ENCODE measurements around the gene ARL8B. TPM values are rescaled to one million over a fixed set of nuclear protein-coding genes. Genes with fewer than 3 reads are reported as not detected.

ARL8B gene
- total RNA-seq, 1 experiment from 2014 or later = 28.3 TPM

DNA sequence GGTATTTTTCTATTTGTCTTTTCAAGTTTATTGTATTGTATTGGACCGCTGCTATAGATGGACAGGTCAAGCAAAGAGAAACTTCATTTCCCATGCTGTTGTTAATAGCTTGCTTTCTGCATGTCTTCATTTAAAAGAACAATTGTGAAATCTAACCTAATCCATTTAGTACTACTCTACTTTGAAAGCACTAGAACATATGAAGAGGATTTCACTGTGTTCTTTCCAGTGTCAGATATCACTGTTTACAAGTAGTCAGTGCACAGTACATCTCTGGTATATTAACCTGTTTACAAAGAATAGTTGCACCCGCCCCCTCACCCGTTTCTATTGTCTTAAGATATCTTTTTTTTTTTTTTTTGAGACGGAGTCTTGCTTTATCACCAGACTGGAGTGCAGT lies 43.6 kb downstream of the ARL8B start (continued):
- TF ChIP-seq, protein P1, sequence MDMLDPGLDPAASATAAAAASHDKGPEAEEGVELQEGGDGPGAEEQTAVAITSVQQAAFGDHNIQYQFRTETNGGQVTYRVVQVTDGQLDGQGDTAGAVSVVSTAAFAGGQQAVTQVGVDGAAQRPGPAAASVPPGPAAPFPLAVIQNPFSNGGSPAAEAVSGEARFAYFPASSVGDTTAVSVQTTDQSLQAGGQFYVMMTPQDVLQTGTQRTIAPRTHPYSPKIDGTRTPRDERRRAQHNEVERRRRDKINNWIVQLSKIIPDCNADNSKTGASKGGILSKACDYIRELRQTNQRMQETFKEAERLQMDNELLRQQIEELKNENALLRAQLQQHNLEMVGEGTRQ (CRISPR knock-in tag; IDR thresholded peaks at IDR 0.05) = no peak

DNA sequence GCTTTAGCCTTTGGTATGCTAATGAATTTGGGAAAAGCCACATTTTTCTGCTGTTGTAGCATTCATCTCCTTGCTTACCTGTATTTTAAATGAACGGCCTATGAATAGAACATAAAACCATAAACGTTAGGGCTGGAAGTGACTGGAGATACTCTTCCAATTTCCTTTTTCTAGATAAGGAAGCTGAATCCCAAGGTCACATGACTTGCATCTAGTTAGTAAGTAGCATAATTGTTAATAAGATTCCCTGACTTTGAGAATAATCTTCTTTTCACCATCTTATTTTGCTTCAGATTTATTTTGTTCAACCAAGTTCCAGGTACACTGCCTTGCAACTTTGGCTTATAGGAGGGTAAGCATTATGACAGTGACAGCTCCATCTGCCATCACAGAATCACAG lies 44.8 kb downstream of the ARL8B start:
- TF ChIP-seq, protein P2, sequence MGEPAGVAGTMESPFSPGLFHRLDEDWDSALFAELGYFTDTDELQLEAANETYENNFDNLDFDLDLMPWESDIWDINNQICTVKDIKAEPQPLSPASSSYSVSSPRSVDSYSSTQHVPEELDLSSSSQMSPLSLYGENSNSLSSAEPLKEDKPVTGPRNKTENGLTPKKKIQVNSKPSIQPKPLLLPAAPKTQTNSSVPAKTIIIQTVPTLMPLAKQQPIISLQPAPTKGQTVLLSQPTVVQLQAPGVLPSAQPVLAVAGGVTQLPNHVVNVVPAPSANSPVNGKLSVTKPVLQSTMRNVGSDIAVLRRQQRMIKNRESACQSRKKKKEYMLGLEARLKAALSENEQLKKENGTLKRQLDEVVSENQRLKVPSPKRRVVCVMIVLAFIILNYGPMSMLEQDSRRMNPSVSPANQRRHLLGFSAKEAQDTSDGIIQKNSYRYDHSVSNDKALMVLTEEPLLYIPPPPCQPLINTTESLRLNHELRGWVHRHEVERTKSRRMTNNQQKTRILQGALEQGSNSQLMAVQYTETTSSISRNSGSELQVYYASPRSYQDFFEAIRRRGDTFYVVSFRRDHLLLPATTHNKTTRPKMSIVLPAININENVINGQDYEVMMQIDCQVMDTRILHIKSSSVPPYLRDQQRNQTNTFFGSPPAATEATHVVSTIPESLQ (CRISPR knock-in tag; IDR thresholded peaks at IDR 0.05) = no peak
- TF ChIP-seq, protein P3, sequence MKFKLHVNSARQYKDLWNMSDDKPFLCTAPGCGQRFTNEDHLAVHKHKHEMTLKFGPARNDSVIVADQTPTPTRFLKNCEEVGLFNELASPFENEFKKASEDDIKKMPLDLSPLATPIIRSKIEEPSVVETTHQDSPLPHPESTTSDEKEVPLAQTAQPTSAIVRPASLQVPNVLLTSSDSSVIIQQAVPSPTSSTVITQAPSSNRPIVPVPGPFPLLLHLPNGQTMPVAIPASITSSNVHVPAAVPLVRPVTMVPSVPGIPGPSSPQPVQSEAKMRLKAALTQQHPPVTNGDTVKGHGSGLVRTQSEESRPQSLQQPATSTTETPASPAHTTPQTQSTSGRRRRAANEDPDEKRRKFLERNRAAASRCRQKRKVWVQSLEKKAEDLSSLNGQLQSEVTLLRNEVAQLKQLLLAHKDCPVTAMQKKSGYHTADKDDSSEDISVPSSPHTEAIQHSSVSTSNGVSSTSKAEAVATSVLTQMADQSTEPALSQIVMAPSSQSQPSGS (CRISPR knock-in tag; IDR thresholded peaks at IDR 0.05; ENCODE audit: borderline replicate concordance, low read depth) = no peak
- TF ChIP-seq ZNF416 (CRISPR knock-in tag; IDR thresholded peaks at IDR 0.05) (no peak), HMGA2 (CRISPR knock-in tag; IDR thresholded peaks at IDR 0.05) (no peak), SMAD4 (CRISPR knock-in tag; IDR thresholded peaks at IDR 0.05) (no peak), TEAD1 (CRISPR knock-in tag; IDR thresholded peaks at IDR 0.05) (no peak), EMX1 (CRISPR knock-in tag; IDR thresholded peaks at IDR 0.05) (no peak), ZNF232 (CRISPR knock-in tag; IDR thresholded peaks at IDR 0.05) (no peak)
- TF ChIP-seq, protein P4, sequence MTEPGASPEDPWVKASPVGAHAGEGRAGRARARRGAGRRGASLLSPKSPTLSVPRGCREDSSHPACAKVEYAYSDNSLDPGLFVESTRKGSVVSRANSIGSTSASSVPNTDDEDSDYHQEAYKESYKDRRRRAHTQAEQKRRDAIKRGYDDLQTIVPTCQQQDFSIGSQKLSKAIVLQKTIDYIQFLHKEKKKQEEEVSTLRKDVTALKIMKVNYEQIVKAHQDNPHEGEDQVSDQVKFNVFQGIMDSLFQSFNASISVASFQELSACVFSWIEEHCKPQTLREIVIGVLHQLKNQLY (CRISPR knock-in tag; IDR thresholded peaks at IDR 0.05) = no peak
- TF ChIP-seq, protein P5, sequence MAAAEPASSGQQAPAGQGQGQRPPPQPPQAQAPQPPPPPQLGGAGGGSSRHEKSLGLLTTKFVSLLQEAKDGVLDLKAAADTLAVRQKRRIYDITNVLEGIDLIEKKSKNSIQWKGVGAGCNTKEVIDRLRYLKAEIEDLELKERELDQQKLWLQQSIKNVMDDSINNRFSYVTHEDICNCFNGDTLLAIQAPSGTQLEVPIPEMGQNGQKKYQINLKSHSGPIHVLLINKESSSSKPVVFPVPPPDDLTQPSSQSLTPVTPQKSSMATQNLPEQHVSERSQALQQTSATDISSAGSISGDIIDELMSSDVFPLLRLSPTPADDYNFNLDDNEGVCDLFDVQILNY (CRISPR knock-in tag; IDR thresholded peaks at IDR 0.05) = no peak
- TF ChIP-seq, protein P6, sequence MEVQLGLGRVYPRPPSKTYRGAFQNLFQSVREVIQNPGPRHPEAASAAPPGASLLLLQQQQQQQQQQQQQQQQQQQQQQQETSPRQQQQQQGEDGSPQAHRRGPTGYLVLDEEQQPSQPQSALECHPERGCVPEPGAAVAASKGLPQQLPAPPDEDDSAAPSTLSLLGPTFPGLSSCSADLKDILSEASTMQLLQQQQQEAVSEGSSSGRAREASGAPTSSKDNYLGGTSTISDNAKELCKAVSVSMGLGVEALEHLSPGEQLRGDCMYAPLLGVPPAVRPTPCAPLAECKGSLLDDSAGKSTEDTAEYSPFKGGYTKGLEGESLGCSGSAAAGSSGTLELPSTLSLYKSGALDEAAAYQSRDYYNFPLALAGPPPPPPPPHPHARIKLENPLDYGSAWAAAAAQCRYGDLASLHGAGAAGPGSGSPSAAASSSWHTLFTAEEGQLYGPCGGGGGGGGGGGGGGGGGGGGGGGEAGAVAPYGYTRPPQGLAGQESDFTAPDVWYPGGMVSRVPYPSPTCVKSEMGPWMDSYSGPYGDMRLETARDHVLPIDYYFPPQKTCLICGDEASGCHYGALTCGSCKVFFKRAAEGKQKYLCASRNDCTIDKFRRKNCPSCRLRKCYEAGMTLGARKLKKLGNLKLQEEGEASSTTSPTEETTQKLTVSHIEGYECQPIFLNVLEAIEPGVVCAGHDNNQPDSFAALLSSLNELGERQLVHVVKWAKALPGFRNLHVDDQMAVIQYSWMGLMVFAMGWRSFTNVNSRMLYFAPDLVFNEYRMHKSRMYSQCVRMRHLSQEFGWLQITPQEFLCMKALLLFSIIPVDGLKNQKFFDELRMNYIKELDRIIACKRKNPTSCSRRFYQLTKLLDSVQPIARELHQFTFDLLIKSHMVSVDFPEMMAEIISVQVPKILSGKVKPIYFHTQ (CRISPR knock-in tag; IDR thresholded peaks at IDR 0.05) = no peak
- POLR2A ChIA-PET = no interaction called here
- peak overlapping the region; percentile 83; the same call in 1 of the 2 replicates for H3K27ac Mint-ChIP-seq
- no peaks in the 10 kb centered on the region for H3K36me3 Mint-ChIP-seq
- ATAC-seq (no peak), DNase-seq (ENCODE audit: low spot score) (no peak)
- no peaks in the 10 kb centered on the region for H3K9me3 Mint-ChIP-seq
- CTCF ChIA-PET = interaction anchor here (1.2 kb wide), 1 partner anchor 187 kb away, joined by 3 read pairs; no protein-coding TSS in a partner anchor
- H3K4me1 Mint-ChIP-seq = peaks cover 42% of the 10 kb centered on the region
- H3K27me3 Mint-ChIP-seq (ENCODE audit: low read depth) = no peaks in the 10 kb centered on the region
- H3K4me3 Mint-ChIP-seq = no peak overlapping the region

DNA sequence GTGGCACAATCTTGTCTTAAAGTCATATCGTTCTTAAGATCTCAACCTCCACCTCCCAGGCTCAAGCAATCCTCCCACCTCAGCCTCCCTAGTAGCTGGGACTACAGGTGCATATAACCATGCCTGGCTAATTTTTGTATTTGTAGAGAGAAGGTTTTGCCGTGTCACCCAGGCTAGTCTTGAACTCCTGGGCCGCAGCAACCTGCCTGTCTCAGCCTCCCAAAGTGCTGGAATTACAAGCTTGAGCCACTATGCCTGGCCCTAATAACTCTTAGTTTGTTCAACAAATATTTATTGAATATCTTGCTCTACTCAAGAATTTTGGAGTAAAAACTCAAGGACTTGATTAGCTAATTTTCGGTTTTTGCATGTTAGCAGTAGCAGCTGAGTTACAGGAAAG lies 46.0 kb downstream of the ARL8B start:
- Mint-ChIP-seq H3K27me3 (ENCODE audit: low read depth) (no peaks in the 10 kb centered on the region), H3K36me3 (peaks cover 6% of the 10 kb centered on the region; the same call in 1 of the 2 replicates), H3K27ac (no peak overlapping the region), H3K4me3 (no peak overlapping the region), H3K4me1 (peaks cover 36% of the 10 kb centered on the region), H3K9me3 (no peaks in the 10 kb centered on the region)
- DNase-seq (ENCODE audit: low spot score) (no peak), ATAC-seq (no peak)
- ChIA-PET POLR2A (no interaction called here), CTCF (no interaction called here)
- TF ChIP-seq, protein P7, sequence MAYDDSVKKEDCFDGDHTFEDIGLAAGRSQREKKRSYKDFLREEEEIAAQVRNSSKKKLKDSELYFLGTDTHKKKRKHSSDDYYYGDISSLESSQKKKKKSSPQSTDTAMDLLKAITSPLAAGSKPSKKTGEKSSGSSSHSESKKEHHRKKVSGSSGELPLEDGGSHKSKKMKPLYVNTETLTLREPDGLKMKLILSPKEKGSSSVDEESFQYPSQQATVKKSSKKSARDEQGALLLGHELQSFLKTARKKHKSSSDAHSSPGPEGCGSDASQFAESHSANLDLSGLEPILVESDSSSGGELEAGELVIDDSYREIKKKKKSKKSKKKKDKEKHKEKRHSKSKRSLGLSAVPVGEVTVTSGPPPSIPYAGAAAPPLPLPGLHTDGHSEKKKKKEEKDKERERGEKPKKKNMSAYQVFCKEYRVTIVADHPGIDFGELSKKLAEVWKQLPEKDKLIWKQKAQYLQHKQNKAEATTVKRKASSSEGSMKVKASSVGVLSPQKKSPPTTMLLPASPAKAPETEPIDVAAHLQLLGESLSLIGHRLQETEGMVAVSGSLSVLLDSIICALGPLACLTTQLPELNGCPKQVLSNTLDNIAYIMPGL (CRISPR knock-in tag; IDR thresholded peaks at IDR 0.05) = no peak
- no peak for TF ChIP-seq SMAD3 (CRISPR knock-in tag; IDR thresholded peaks at IDR 0.05; ENCODE audit: borderline replicate concordance)
- TF ChIP-seq RORB (CRISPR knock-in tag; IDR thresholded peaks at IDR 0.05) = no peak
- no peak for TF ChIP-seq CBFB (CRISPR knock-in tag; IDR thresholded peaks at IDR 0.05; ENCODE audit: low read depth)
- TF ChIP-seq JUN (CRISPR knock-in tag; IDR thresholded peaks at IDR 0.05) = no peak
- TF ChIP-seq GABPB1 (CRISPR knock-in tag; IDR thresholded peaks at IDR 0.05) = no peak
- no peak for TF ChIP-seq SMAD4 (CRISPR knock-in tag; IDR thresholded peaks at IDR 0.05)
- no peak for TF ChIP-seq ZBTB21 (CRISPR knock-in tag; IDR thresholded peaks at IDR 0.05; ENCODE audit: borderline replicate concordance)
- TF ChIP-seq TEAD4 (CRISPR knock-in tag; IDR thresholded peaks at IDR 0.05) = no peak
